ENCODE results near the gene ZNF107. TPM values are rescaled to one million over a fixed set of nuclear protein-coding genes. Genes with fewer than 3 reads are reported as not detected.
"Not testable (repeated sequence)": the region's sequence is repeated elsewhere in the genome, so short reads cannot be mapped to it uniquely, and the experiment has no call there.

ZNF107 gene
- polyA plus RNA-seq, 3 donors, result 7.7 to 10.2 (median 9.8) TPM

GRCh38 chr7:64639267-64640001, 26.5 kb upstream of the ZNF107 start:
- DNase-seq, result no peak

DNA sequence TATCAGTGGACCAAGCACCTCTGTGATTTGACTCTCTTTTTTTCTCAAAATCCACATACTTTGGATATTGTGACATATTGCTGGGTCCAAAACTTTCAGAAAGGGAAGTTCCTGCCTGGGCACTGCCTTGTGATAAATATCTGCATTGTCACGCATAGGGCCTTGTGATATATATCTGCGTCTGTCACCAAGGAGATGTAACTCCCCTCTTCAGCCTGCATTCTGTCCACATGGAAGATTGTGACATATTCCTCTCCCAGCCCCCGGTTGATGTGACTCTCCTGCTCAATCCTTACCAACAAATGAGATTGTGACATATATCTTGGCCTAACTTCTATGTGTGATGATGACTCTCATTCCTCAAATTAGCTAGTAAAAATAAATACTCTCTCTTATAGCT, 25.4 kb upstream of the ZNF107 start:
- no peak for DNase-seq

- DNase-seq, result no peak
Observed at GRCh38 chr7:64642046-64642445, 23.9 kb upstream of the ZNF107 start.

- DNase-seq, result no peak
Observed at GRCh38 chr7:64642875-64643274, 23.1 kb upstream of the ZNF107 start.

- no peak for DNase-seq
Observed at GRCh38 chr7:64643566-64643965, 22.4 kb upstream of the ZNF107 start.

GRCh38 chr7:64651203-64651602, 14.7 kb upstream of the ZNF107 start:
- DNase-seq, result no peak

GRCh38 chr7:64651632-64652165, 14.2 kb upstream of the ZNF107 start:
- no peak for DNase-seq

DNA sequence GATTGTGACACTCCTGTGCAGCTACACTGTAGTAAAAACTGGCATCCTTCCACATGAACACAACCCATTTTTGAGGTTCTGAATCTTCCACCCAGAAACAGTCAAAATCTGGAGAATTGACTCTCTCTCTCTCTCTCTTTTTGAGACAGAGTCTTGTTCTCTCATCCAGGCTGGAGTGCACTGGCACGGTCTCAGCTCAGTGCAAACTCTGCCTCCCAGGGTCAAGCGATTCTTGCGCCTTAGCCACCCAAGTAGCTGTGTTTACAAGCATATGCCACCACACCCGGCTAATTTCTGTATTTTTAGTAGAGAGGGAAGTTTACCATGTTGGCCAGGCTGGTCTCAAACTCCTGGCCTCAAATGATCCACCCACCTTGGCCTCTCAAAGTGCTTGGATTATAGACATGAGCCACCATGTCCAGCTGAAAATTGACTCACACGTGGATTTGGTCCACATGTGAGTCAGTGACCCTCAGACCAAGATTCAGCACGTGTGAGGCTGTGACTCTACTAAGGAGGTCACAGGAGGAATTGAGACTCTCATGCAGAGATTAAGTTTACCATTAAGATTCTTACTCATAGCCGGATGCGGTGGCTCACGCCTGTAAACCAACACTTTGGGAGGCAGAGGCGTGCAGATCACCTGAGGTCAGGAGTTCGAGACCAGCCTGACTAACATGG, 12.1 kb upstream of the ZNF107 start:
- no peak for DNase-seq

GRCh38 chr7:64654796-64655548, 11.0 kb upstream of the ZNF107 start:
- no peak for DNase-seq

GRCh38 chr7:64655811-64656210, 10.1 kb upstream of the ZNF107 start:
- DNase-seq, result no peak

DNA sequence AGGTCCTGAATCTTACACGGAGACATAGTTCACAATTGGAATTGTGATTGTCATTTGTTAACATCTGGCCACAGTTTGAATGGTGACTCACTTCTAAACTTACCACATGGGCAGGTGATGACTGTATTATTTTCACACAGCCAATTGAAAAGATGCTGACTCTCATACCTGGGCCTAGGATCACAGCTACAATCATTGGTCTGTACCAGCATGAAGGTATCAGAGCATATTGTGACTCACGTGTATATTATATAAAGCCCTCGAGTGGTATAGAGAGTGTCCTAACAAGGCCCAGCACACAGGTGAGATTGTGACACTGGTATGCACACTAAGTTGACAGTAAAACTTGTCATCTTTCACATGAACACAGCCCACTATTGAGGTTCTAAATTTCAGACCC, 9.4 kb upstream of the ZNF107 start:
- no peak for DNase-seq

DNA sequence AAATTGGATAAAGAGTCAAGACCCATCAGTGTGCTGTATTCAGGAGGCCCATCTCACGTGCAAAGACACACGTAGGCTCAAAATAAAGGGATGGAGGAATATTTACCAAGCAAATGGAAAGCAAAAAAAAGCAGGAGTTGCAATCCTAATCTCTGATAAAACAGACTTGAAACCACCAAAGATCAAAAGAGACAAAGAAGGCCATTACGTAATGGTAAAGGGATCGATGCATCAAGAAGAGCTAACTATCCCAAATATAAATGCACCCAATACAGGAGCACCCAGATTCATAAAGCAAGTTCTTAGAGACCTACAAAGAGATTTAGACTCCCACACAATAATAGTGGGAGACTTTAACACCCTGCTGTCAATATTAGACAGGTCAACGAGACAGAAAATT, 3.8 kb upstream of the ZNF107 start:
- not testable (repeated sequence) for DNase-seq

DNA sequence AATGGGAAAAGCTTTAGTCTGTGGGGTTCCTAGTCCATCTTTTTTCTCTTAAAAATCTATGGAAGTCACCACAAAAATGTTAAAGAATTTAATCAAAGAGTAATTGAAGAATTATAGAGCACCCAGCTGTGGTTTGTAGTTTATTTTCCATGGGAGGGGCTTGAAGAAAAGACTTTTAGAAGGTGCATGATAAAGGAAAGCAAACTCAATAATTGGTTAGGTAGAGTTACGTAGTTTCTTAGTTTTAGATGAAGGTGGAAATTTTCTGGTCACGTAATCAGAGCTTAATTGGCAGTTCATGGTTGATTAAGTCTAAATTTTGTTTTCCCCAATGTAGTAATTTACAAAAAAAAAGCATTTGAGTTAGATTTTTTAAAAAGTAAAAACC, 724 bp downstream of the ZNF107 start:
- no peak for DNase-seq

- no peak for DNase-seq
Observed at GRCh38 chr7:64667311-64667710, 1.4 kb downstream of the ZNF107 start.

- DNase-seq, result no peak
Observed at GRCh38 chr7:64672414-64672813, 6.5 kb downstream of the ZNF107 start.

DNA sequence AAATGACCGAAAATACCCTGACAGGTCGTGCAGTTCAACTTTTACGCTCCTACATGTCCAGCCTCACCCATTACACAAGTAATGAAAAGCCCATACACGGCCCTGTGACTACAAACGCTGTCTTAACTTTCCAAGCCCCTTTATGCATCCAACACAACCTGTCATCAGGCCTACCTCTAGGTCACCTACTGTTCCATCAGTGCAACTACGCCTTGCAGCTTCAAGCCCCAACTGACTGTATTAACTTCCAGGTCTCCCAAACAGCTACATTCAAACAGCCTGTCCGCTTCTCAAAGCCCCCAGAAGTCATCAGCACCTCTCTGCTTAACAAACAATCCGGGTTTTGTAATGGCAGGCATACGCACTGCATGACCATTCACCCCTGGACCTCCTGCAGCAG, 19.2 kb downstream of the ZNF107 start:
- DNase-seq, result no peak

- DNase-seq, result no peak
Observed at GRCh38 chr7:64685741-64686140, 19.8 kb downstream of the ZNF107 start.

DNA sequence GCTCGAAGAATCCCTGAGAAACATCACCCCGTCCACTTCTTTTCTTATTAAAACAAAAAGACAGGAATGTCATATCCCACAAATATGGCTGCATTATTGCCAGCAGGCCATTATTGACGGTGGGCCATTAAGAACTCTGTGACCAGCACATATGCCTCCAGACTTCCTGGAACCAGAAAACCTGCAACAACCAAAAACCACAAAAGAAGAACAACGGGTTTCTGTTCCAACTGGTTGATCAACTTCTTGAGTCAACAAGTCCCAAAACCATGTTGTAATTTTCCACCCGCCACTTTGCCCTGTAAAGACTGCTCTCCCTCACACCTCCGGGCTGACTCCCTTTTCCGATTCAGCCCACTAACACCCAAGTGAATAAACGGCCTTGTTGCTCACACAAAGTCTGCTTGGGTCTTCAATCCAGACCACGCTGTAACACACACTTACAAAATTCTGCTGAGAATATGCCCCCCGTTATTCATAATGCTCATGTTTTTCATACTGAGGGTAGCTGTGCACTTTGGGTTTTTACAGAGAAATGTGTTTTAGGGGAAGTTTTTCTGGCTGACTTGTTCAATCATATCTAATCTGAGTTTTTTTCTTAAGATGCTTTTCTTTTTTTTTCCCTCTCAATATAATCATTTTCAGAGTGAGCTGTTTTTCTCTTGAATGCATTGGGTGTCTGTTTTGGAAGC, 20.7 kb downstream of the ZNF107 start:
- no peak for DNase-seq

GRCh38 chr7:64687249-64687648, 21.3 kb downstream of the ZNF107 start:
- no peak for DNase-seq

DNA sequence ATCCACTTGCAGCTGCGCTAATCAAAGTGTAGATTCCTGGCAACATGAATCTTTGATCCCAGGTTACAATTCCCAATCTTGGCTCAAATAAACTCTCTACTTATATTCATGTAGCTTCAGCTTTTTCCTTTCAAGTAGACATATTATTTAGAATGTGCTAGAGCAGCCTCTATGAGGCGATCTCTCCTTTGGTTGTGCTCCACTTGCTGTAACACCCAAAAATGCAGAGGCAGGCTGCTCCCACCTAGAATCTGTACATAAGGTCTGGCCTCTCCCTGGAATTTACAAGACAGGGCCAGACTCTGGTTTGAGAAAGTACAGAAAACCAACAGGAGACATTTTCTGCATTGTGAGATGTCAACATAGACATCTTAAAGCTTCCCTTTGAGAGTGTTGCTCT, 23.1 kb downstream of the ZNF107 start:
- no peak for DNase-seq

DNA sequence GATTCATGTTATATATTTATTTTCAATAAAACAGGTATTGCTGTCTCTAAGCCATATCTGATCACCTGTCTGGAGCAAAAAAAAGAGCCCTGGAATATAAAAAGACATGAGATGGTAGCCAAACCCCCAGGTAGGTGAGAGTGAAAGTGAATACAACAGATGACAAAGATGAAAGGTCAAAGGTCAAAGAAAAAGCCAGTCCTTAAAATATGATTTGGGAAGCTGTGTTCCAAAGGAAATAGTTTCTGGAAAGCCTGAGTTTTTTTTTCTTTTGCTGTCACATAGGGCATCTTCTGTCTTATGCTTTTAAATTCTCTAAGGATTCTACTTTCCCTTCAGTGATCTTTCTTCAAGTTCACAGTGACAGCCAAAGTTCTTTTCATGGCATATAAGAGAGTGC, 25.9 kb downstream of the ZNF107 start:
- no peak for DNase-seq

- not testable (repeated sequence) for DNase-seq
Observed at GRCh38 chr7:64697863-64698262, 31.9 kb downstream of the ZNF107 start.
